Stimulated activated CD8-positive, alpha-beta memory T cell treated with anti-CD3 and anti-CD28 coated beads, Interleukin-15, amount 100 ng/mL, for 48 hours (primary cell): ENCODE data around the gene MCMBP.
"Not testable (repeated sequence)": the region's sequence is repeated elsewhere in the genome, so short reads cannot be mapped to it uniquely, and the experiment has no call there.

Experiments used
- DNase-seq, 2 donors: peaks; one replicate each; pipeline ENCODE4 v3.0.0-alpha.2; 2020; ENCODE audit warnings: low read depth in 2 of 2

Gene MCMBP

GRCh38 chr10:119872860-119873681 lies 428 bp upstream of the MCMBP start:
- peak; percentile 80 to 86 for DNase-seq

GRCh38 chr10:119871881-119872609 lies 598 bp downstream of the MCMBP start:
- DNase-seq = peak; percentile 30 to 36

- not testable (repeated sequence) for DNase-seq
Measured at GRCh38 chr10:119869398-119869797, 3.2 kb downstream of the MCMBP start.

GRCh38 chr10:119867317-119867716 lies 5.3 kb downstream of the MCMBP start:
- no peak for DNase-seq

GRCh38 chr10:119865699-119866240 lies 6.9 kb downstream of the MCMBP start:
- no peak for DNase-seq

GRCh38 chr10:119863951-119864565 lies 8.6 kb downstream of the MCMBP start:
- no peak for DNase-seq

GRCh38 chr10:119862524-119862923 lies 10.1 kb downstream of the MCMBP start:
- no peak for DNase-seq

- no peak for DNase-seq
Measured at GRCh38 chr10:119860866-119861607, 11.6 kb downstream of the MCMBP start.

- no peak for DNase-seq
Measured at GRCh38 chr10:119859420-119860258, 13.0 kb downstream of the MCMBP start.

GRCh38 chr10:119858063-119858462 lies 14.6 kb downstream of the MCMBP start:
- DNase-seq = no peak

- DNase-seq = no peak
Measured at GRCh38 chr10:119853574-119853973, 19.1 kb downstream of the MCMBP start.

GRCh38 chr10:119852822-119853221 lies 19.8 kb downstream of the MCMBP start:
- DNase-seq = no peak

GRCh38 chr10:119852277-119852676 lies 20.4 kb downstream of the MCMBP start:
- no peak for DNase-seq

- no peak for DNase-seq
Measured at GRCh38 chr10:119849944-119850343, 22.7 kb downstream of the MCMBP start.

- DNase-seq = no peak
Measured at GRCh38 chr10:119849031-119849789, 23.4 kb downstream of the MCMBP start.

- DNase-seq = no peak
Measured at GRCh38 chr10:119845656-119846055, 27.0 kb downstream of the MCMBP start.

- no peak for DNase-seq
Measured at GRCh38 chr10:119834188-119834587, 38.5 kb downstream of the MCMBP start.

GRCh38 chr10:119832951-119833350 lies 39.7 kb downstream of the MCMBP start:
- no peak for DNase-seq

GRCh38 chr10:119831656-119832055 lies 41.0 kb downstream of the MCMBP start:
- no peak for DNase-seq

GRCh38 chr10:119830851-119831250 lies 41.8 kb downstream of the MCMBP start:
- no peak for DNase-seq
